Measurements from ENCODE around the gene ITGA7.

DNA sequence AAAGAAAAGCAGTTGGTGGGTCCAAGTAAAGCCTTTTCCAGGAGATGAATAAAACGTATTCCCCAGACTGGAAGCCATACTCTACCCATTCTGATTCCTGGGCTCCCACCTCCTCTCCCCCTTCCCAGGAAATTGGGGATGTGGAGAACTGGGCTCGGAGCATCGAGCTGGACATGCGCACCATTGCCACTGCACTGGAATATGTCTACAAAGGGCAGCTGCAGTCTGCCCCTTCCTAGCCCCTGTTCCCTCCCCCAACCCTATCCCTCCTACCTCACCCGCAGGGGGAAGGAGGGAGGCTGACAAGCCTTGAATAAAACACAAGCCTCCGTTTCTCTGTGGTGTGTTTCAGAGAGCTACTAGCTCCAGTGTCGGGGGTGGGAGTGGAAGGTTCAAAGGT is 11.7 kb upstream of the ITGA7 start:
- TF ChIP-seq, protein P1, sequence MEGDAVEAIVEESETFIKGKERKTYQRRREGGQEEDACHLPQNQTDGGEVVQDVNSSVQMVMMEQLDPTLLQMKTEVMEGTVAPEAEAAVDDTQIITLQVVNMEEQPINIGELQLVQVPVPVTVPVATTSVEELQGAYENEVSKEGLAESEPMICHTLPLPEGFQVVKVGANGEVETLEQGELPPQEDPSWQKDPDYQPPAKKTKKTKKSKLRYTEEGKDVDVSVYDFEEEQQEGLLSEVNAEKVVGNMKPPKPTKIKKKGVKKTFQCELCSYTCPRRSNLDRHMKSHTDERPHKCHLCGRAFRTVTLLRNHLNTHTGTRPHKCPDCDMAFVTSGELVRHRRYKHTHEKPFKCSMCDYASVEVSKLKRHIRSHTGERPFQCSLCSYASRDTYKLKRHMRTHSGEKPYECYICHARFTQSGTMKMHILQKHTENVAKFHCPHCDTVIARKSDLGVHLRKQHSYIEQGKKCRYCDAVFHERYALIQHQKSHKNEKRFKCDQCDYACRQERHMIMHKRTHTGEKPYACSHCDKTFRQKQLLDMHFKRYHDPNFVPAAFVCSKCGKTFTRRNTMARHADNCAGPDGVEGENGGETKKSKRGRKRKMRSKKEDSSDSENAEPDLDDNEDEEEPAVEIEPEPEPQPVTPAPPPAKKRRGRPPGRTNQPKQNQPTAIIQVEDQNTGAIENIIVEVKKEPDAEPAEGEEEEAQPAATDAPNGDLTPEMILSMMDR (IDR thresholded peaks at IDR 0.05), result no peak
- no peak for TF ChIP-seq EZH2 (IDR thresholded peaks at IDR 0.05)
- no peak for TF ChIP-seq EZH2phosphoT487 (IDR thresholded peaks at IDR 0.05)

Measured in neural progenitor cell (in vitro differentiated cells).